ENCODE results near the gene RASSF4. TPM values are rescaled to one million over a fixed set of nuclear protein-coding genes. Genes with fewer than 3 reads are reported as not detected.
A peak's percentile ranks its signal among the peaks of the same experiment; 100 is the strongest.

Gene RASSF4
- total and polyA plus RNA-seq, 9 of the 15 experiments (the other 6 are each of a cell fraction or from before 2014, with no cell fraction given): 0.01 to 0.62 (median 0.11) TPM; not detected in 3

GRCh38 chr10:45008524-45009161, 49.0 kb downstream of the RASSF4 start:
- in situ Hi-C loops (cut with MboI) (loop anchor here (10.0 kb wide), 1 partner anchor 456 kb away; no protein-coding TSS in a partner anchor), intact Hi-C loops (cut with micrococcal nuclease) (loop anchor here (2.0 to 5.0 kb wide), 3 partner anchors 226 to 1014 kb away; no protein-coding TSS in a partner anchor)
- peak overlapping the region; percentile 29; the same call in 1 of the 2 replicates for H2AFZ ChIP-seq (ENCODE audit: low read depth, low read length)
- CTCF ChIA-PET (ENCODE audit: low intra/inter-chr PET ratio): interaction anchor here (0.6 to 1.5 kb wide), 3 partner anchors 53 to 227 kb away, joined by 3 to 11 read pairs (median 6); no protein-coding TSS in a partner anchor
- peaks cover 3% of the 10 kb centered on the region; the same call in 2 of the 3 replicates for H3K79me2 ChIP-seq (ENCODE audit: control insufficient read depth, insufficient read depth, low read length)
- H3K36me3 ChIP-seq (ENCODE audit: control insufficient read depth, insufficient read depth, low read length): peaks cover 14% of the 10 kb centered on the region
- 0 out of 5 replicates have a peak, but pooled peaks cover 0 to 2% of the 10 kb centered on the region in 2 experiments for H3K4me1 ChIP-seq (replicated peaks in 1 of 2; ENCODE audit: control insufficient read depth in 2 of 2, insufficient read depth in 2 of 2, low read length in 2 of 2)
- H4K20me1 ChIP-seq (replicated peaks; ENCODE audit: control insufficient read depth, insufficient read depth, low read length): no peaks in the 10 kb centered on the region
- H3K27ac ChIP-seq (ENCODE audit: extremely low read depth, low read depth, low read length): no peak overlapping the region
- peaks cover 2% of the 10 kb centered on the region; the same call in 1 of the 2 replicates for H3K9me3 ChIP-seq (replicated peaks; ENCODE audit: control insufficient read depth, insufficient read depth, low read depth, low read length)
- DNase-seq (ENCODE audit: extremely low read depth in 1 of 4, low spot score in 3 of 4): peak; percentile 68 to 87 (median 72)
- FAIRE-seq: peak; percentile 94
- no TSS peak for BruUV-seq (replicated peaks)
- no peaks in the 10 kb centered on the region for H3K27me3 ChIP-seq (ENCODE audit: control insufficient read depth in 2 of 2, insufficient read depth in 2 of 2, low read length in 2 of 2)
- 13% methylated on average over 8 of the region's 8 CpGs for WGBS (ENCODE audit: insufficient coverage, low coverage, missing lambda C conversion rate)
- POLR2A ChIA-PET: no interaction called here
- no peak overlapping the region for H3K4me3 ChIP-seq
- no peak overlapping the region for H3K4me2 ChIP-seq (ENCODE audit: insufficient read depth, low read length)
- H3K9me1 ChIP-seq (ENCODE audit: control insufficient read depth, insufficient read depth, low read length): no peaks in the 10 kb centered on the region
- no peak overlapping the region for H3K9ac ChIP-seq (ENCODE audit: insufficient read depth in 1 of 2, low read depth in 2 of 2, low read length in 2 of 2)
- peak; percentile 95 for ATAC-seq
- TF ChIP-seq ZBTB43 (CRISPR knock-in tag; IDR thresholded peaks at IDR 0.05) (no peak), ZNF384 (IDR thresholded peaks at IDR 0.05; ENCODE audit: low read depth, low read length) (peak; percentile 72), KLF16 (IDR thresholded peaks at IDR 0.05) (peak; percentile 39; the same call in 1 of the 2 replicates), EP300 (IDR thresholded peaks at IDR 0.05; ENCODE audit: low read length) (0 out of 2 replicates have a peak, but pooled peaks have one; percentile 20), TEAD4 (IDR thresholded peaks at IDR 0.05; ENCODE audit: low read length) (0 out of 2 replicates have a peak, but pooled peaks have one; percentile 17), TEAD4 (CRISPR knock-in tag; IDR thresholded peaks at IDR 0.05; ENCODE audit: borderline replicate concordance) (no peak), PBX2 (CRISPR knock-in tag; IDR thresholded peaks at IDR 0.05; ENCODE audit: low read depth) (no peak), PBX2 (tag; conservative IDR thresholded peaks at IDR 0.05; ENCODE audit: low read depth) (peak; percentile 43), RAD21 (CRISPR knock-in tag; conservative IDR thresholded peaks at IDR 0.05 in 1 of 2, IDR thresholded peaks at IDR 0.05 in 1 of 2) (peak; percentile 93 to 95), MECOM (CRISPR knock-in tag; IDR thresholded peaks at IDR 0.05) (no peak), CREB3L1 (IDR thresholded peaks at IDR 0.05; ENCODE audit: borderline replicate concordance, low read depth) (0 out of 2 replicates have a peak, but pooled peaks have one; percentile 26), TEAD2 (tag; IDR thresholded peaks at IDR 0.05) (0 out of 2 replicates have a peak, but pooled peaks have one; percentile 16), GABPA (tag; conservative IDR thresholded peaks at IDR 0.05; ENCODE audit: low read depth) (peak; percentile 57), CAMTA2 (CRISPR knock-in tag; conservative IDR thresholded peaks at IDR 0.05) (no peak), SAFB2 (IDR thresholded peaks at IDR 0.05; ENCODE audit: borderline replicate concordance, low read depth, low read length, severe bottlenecking) (no peak), SMC3 (conservative IDR thresholded peaks at IDR 0.05; ENCODE audit: insufficient read depth, low read depth, low read length) (peak; percentile 67)
